Caco-2 (cell line): ENCODE results near the gene PRSS21. TPM values are rescaled to one million over a fixed set of nuclear protein-coding genes. Genes with fewer than 3 reads are reported as not detected.

Experiments used
- BruUV-seq: library from RNA; stranded (reverse); fragments of 400-500 nt; replicated peaks from 2 replicates; lab custom pipeline; 2021; lab: Mats Ljungman, UMichigan
- CTCF ChIA-PET: fragments of 300-600 bp; sonication (Branson Sonifier 250); formaldehyde crosslinking; loops from one replicate; lab custom pipeline; 2022; ENCODE audit warnings: antibody characterized with exemption; lab: Charles Lee
- POLR2A ChIA-PET: fragments of 300-600 bp; sonication (Branson Sonifier 250); formaldehyde crosslinking; loops from one replicate; lab custom pipeline; 2022; ENCODE audit warnings: antibody characterized with exemption; lab: Charles Lee
- DNase-seq, 2 experiments: peaks; one replicate each; pipeline versions ENCODE4 v3.0.0 to v3.0.0-alpha.2; 2020 to 2022
- H3K27me3 ChIP-seq: replicated peaks from 2 replicates; pipeline ENCODE4 v1.6.0; 2011; ENCODE audit warnings: low read length; ENCODE audit not compliant: control insufficient read depth, insufficient read depth
- H3K36me3 ChIP-seq: 2 replicates; pipeline ENCODE4 v1.5.1; 2011; ENCODE audit warnings: low read length; ENCODE audit not compliant: control insufficient read depth, insufficient read depth
- H3K4me1 ChIP-seq: fragments of 250-450 bp; sonication (Bioruptor Pico); 2 replicates; pipeline ENCODE4 v1.5.1; 2020; ENCODE audit warnings: mild to moderate bottlenecking
- H3K4me3 ChIP-seq: 2 replicates; pipeline ENCODE4 v1.5.1; 2011; ENCODE audit warnings: low read depth, mild to moderate bottlenecking, control low read depth, low read length
- H3K9me3 ChIP-seq: fragments of 250-450 bp; sonication (Bioruptor Pico); 2 replicates; pipeline ENCODE4 v1.5.1; 2020; ENCODE audit warnings: mild to moderate bottlenecking, moderate library complexity
- H3K27ac Mint-ChIP-seq: one replicate; pipeline ENCODE4 v1.8.0; 2022; ENCODE audit warnings: mixed read lengths; ENCODE audit not compliant: unreplicated experiment
- H3K27me3 Mint-ChIP-seq: one replicate; pipeline ENCODE4 v1.8.0; 2022; ENCODE audit warnings: mixed read lengths; ENCODE audit not compliant: insufficient read depth, unreplicated experiment
- H3K36me3 Mint-ChIP-seq: one replicate; pipeline ENCODE4 v1.8.0; 2022; ENCODE audit warnings: mild to moderate bottlenecking, mixed read lengths; ENCODE audit not compliant: insufficient read depth, unreplicated experiment
- H3K4me1 Mint-ChIP-seq: one replicate; pipeline ENCODE4 v1.8.0; 2022; ENCODE audit warnings: low read depth, mixed read lengths; ENCODE audit not compliant: unreplicated experiment
- H3K4me3 Mint-ChIP-seq: one replicate; pipeline ENCODE4 v1.8.0; 2022; ENCODE audit warnings: mild to moderate bottlenecking, moderate library complexity, mixed read lengths; ENCODE audit not compliant: unreplicated experiment
- H3K9me3 Mint-ChIP-seq: one replicate; pipeline ENCODE4 v1.8.0; 2022; ENCODE audit warnings: mixed read lengths; ENCODE audit not compliant: unreplicated experiment
- intact Hi-C: fragments of 100-400 bp; cut with micrococcal nuclease; formaldehyde crosslinking; loops from one replicate; pipeline ENCODE4 v1.10.0; 2022; ENCODE audit not compliant: unreplicated experiment
- total RNA-seq: library from RNA; stranded (reverse); gene quantifications from 2 replicates; pipeline ENCODE4 v1.2.3, GENCODE V29; 2022
- TF ChIP-seq, protein P1 (sequence below), 2 experiments: fragments of 200-600 bp in 1 of 2; IDR thresholded peaks; 1 replicate in 1 of 2; 2 replicates in 1 of 2; pipeline versions ENCODE4 v1.5.1 to v1.8.0; 2011 to 2022; ENCODE audit warnings: antibody characterized with exemption in 1 of 2, control low read depth in 1 of 2, inconsistent platforms in 1 of 2, low read depth in 1 of 2, low read length in 1 of 2, mild to moderate bottlenecking in 1 of 2, moderate library complexity in 1 of 2; ENCODE audit not compliant: insufficient read depth in 1 of 2, severe bottlenecking in 1 of 2, unreplicated experiment in 1 of 2

Gene PRSS21
- total RNA-seq, 1 experiment from 2014 or later: not detected

DNA sequence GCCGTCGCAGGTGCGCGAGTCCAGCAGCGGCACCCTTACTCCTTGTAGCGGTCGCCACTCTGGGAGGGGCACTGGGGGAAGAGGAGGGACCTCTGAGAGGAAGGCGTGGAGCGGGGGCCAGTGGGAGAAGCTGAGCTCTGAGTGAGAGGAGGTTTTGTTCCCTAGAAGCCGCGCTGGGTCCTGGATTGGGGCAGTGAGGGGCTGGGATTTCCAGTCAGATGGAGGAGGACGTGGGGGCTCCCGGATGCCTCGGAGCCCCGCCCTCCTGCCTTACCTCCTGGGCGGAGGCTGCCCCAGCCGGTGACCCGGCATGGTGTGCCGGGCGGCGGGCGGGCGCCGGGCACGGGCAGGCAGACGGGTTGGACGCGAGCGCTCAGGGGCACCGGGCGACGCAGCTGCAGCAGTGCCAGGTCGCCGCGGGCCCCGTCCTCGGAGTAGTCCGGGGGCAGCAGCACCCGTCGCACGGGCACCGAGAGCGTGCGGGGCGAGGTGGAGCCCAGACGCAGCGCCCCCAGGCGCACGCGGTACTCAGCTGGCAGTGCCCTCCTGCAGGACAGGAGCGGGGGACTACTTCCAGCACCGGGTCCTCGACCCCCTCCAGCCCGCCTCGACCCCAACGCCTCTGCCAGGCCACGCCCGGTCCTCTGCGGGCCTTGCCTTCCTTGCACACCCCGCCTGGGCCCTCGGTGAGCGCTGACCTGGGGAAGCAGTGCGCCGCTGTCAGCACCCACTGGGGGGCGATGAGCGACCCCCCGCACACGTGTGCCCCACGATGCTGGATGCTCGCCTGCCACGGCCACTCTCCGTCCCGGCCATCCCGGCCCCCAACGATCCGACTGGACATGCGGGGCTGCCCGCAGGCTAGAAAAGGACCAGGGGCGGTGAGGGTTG lies 31.7 kb upstream of the PRSS21 start:
- Mint-ChIP-seq H3K27me3 (no peaks in the 10 kb centered on the region), H3K27ac (no peak overlapping the region), H3K4me1 (peaks cover 6% of the 10 kb centered on the region), H3K4me3 (no peak overlapping the region), H3K9me3 (no peaks in the 10 kb centered on the region), H3K36me3 (no peaks in the 10 kb centered on the region)
- H3K9me3 ChIP-seq: no peaks in the 10 kb centered on the region
- no peaks in the 10 kb centered on the region for H3K4me1 ChIP-seq
- ChIA-PET POLR2A (no interaction called here), CTCF (interaction anchor here (0.7 to 1.0 kb wide), 2 partner anchors 44 kb away, joined by 3 to 5 read pairs; partner anchors contain the start of gene ZG16B)
- H3K27me3 ChIP-seq: no peaks in the 10 kb centered on the region
- BruUV-seq: no TSS peak
- H3K36me3 ChIP-seq: no peaks in the 10 kb centered on the region
- intact Hi-C loops: no loop called here
- no peak for DNase-seq
- TF ChIP-seq, protein P1, sequence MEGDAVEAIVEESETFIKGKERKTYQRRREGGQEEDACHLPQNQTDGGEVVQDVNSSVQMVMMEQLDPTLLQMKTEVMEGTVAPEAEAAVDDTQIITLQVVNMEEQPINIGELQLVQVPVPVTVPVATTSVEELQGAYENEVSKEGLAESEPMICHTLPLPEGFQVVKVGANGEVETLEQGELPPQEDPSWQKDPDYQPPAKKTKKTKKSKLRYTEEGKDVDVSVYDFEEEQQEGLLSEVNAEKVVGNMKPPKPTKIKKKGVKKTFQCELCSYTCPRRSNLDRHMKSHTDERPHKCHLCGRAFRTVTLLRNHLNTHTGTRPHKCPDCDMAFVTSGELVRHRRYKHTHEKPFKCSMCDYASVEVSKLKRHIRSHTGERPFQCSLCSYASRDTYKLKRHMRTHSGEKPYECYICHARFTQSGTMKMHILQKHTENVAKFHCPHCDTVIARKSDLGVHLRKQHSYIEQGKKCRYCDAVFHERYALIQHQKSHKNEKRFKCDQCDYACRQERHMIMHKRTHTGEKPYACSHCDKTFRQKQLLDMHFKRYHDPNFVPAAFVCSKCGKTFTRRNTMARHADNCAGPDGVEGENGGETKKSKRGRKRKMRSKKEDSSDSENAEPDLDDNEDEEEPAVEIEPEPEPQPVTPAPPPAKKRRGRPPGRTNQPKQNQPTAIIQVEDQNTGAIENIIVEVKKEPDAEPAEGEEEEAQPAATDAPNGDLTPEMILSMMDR (IDR thresholded peaks at IDR 0.05; ENCODE audit: insufficient read depth in 1 of 2, low read depth in 1 of 2, low read length in 1 of 2, severe bottlenecking in 1 of 2, unreplicated experiment in 1 of 2): peak in 1 of 2 experiments; percentile 23
- no peak overlapping the region for H3K4me3 ChIP-seq

DNA sequence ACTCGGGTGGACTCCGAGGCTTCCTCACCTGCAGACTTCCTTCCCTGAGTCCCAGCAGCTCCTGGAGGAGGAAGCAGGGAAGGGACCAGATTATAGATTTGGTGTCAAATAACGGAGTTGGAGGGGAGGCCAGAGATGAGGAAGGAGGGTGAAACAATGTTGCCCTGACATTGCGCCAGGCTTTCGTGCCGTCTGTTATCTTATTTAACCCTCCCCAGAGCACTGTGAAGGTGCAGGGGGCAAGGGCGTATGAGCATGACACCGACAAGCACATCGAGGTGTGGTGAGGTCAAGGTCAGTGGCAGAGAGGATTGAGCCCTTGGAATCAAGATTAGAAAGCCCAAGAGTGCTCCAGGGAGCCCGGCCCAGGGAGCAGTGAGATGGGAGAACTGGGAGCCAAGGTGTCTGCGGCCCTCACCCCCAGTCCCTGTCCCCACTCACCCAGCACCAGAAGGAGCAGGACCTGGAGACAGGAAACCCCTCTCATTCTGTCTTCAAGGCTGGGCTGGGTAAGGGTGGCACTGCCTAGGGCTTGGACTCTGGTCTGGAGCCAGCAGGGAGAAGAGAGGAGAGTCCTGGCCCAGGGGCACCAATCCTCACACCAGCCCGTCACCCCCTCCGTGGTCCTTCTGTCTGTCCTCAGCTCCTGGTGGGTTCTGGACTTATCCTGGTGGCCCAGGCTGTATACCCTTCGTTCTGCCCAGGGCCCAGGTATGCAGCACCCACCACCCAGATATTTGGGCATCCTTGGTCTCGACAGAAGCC lies 30.8 kb upstream of the PRSS21 start:
- ChIA-PET POLR2A (no interaction called here), CTCF (no interaction called here)
- Mint-ChIP-seq H3K4me1 (peaks cover 6% of the 10 kb centered on the region), H3K27me3 (no peaks in the 10 kb centered on the region), H3K36me3 (no peaks in the 10 kb centered on the region), H3K4me3 (no peak overlapping the region), H3K27ac (no peak overlapping the region), H3K9me3 (no peaks in the 10 kb centered on the region)
- Histone ChIP-seq H3K27me3 (no peaks in the 10 kb centered on the region), H3K9me3 (no peaks in the 10 kb centered on the region), H3K4me1 (no peaks in the 10 kb centered on the region), H3K4me3 (no peak overlapping the region), H3K36me3 (no peaks in the 10 kb centered on the region)
- TF ChIP-seq, protein P1 (IDR thresholded peaks at IDR 0.05; ENCODE audit: insufficient read depth in 1 of 2, low read depth in 1 of 2, low read length in 1 of 2, severe bottlenecking in 1 of 2, unreplicated experiment in 1 of 2): no peak
- BruUV-seq: no TSS peak
- DNase-seq: no peak
- intact Hi-C loops: no loop called here

DNA sequence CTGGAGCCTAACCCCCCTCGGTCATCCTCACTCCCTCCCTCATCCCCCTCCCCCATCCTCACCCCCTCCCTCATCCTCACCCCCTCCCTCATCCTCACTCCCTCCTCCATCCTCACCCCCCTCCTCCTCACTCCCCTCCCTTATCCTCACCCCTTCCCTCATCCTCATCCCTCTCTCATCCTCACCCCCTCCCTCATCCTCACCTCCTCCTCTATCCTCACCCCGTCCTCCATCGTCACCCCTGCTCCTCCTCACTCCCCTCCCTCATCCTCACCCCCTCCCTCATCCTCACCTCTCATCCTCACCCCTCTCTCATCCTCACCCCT lies 30.2 kb upstream of the PRSS21 start:
- POLR2A ChIA-PET: no interaction called here

More for the DNA sequence above, 30.2 kb upstream of the PRSS21 start:
- H3K4me1 Mint-ChIP-seq: peaks cover 6% of the 10 kb centered on the region
- H3K36me3 ChIP-seq: no peaks in the 10 kb centered on the region
- H3K4me3 ChIP-seq: no peak overlapping the region
- CTCF ChIA-PET: no interaction called here
- intact Hi-C loops: no loop called here
- no peak for DNase-seq
- H3K27me3 ChIP-seq: no peaks in the 10 kb centered on the region
- no peaks in the 10 kb centered on the region for H3K27me3 Mint-ChIP-seq
- H3K4me3 Mint-ChIP-seq: no peak overlapping the region
- no TSS peak for BruUV-seq
- H3K36me3 Mint-ChIP-seq: no peaks in the 10 kb centered on the region
- H3K9me3 Mint-ChIP-seq: no peaks in the 10 kb centered on the region
- no peaks in the 10 kb centered on the region for H3K4me1 ChIP-seq
- no peaks in the 10 kb centered on the region for H3K9me3 ChIP-seq
- TF ChIP-seq, protein P1 (IDR thresholded peaks at IDR 0.05; ENCODE audit: insufficient read depth in 1 of 2, low read depth in 1 of 2, low read length in 1 of 2, severe bottlenecking in 1 of 2, unreplicated experiment in 1 of 2): no peak
- no peak overlapping the region for H3K27ac Mint-ChIP-seq
